CD4-positive, alpha-beta T cell treated with Interleukin-4 for 1 hour (primary cell): ENCODE data around the gene ABCA7.
"Not testable (repeated sequence)": the region's sequence is repeated elsewhere in the genome, so short reads cannot be mapped to it uniquely, and the experiment has no call there.

ENCODE experiments used
- DNase-seq, 2 donors: peaks; one replicate each; pipeline ENCODE4 v3.0.0-alpha.2; 2020 to 2022

ABCA7 gene

DNA sequence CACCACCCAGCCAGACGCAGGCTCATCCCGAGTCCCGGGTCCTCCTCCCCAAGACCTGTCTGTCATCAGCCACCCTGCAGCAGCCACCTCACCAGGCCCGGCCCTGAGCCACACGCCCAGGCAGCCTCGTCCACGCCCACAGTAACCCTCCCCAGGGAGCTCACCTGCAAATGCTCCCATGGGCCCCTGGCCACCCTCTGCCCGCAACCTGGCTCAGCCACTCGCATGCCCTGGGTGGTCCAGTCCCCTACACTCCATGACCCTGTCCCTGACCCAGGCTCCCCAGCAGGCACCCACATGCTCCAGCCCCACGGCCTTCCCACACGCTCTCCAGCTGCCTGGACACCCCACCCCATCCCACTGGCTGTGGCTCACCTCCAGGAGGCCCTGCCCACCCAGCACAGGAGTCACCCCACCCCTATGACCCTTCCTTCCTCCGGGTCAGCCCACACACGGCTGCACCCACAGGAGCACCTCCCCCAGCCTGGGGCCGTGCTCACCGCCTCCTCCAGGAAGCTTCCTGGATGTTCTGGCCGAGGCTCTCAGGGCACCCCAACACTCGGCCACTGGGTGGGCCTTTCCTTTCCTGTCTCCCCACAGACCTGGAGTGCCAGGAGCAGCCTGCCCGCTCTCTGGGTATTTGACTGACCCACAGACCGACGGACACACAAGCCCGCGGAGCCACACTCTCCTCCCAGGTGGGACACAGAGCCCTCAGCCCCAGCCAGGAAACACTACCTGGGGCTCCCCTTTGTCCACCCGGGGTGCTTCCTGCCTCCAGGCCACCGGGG, 22.6 kb upstream of the ABCA7 start:
- no peak for DNase-seq

GRCh38 chr19:1017906-1018305, 22.0 kb upstream of the ABCA7 start:
- no peak for DNase-seq

- no peak for DNase-seq
These were observed 21.5 kb upstream of the ABCA7 start for GRCh38 chr19:1018393-1018792.

- DNase-seq, result no peak
These were observed 20.8 kb upstream of the ABCA7 start for GRCh38 chr19:1018932-1019615.

DNA sequence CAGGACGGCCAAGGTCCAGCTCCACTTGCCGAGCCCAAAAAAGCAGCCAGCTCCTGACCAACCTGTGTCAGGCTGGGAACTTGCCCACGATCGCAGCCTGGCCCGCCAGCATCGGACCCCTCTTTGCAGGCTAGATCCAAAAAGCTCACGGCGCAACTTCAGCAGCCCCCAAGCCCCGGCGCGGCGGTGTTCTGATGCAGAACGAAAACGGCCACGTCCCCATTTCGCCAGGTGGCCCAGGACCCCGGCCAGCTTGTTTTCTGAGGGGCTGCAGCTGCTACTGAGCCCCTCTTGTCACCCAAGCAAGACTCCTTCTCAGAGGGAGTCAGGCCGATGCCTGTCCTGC, 20.3 kb upstream of the ABCA7 start:
- DNase-seq, result no peak

DNA sequence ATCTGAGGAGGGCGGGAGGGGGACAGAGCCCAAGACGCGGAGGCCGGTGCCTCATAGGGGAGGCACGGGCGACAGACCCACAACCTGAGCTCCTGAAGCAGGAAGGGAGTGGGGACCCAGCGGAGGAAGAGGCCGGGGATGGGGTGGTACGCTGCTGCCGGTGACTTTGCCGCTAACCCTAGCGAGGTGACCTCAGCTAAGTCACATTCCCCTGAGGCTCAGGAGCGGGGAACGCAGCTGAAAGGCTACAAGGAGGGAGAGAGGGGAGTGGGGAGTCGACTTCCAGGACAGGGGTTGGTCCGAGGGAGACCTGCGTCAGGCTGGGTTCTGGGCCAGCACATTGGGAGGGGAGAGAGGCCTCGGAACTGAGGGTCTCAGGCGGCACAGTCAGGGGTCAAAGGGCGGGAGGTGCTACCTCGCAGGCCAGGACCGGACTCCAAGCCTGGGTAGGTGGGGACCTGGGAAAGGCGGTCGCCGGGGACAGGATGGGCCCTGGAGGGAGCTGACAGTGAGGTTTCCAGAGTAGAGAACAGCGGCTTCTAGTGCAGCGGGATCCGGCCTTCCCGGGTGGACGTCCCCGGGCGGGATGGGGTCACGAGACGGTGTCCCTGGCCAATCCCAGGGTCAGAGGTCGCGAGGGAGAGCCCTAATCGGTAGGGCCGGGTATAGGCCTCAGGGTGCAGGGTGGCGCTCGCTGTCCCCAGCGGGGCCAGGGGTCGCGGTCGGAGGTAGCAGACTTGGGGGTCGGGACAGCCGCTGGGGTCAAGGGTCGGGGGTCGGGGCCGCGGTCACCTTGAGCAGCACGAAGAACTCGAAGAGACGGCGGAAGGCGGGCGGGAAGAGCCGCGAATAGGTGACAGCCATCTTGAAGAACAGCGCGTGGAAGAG, 19.7 kb upstream of the ABCA7 start:
- no peak for DNase-seq

GRCh38 chr19:1020868-1021425, 19.0 kb upstream of the ABCA7 start, which contains the start of gene TMEM259:
Gene TMEM259, minus strand, starts transcription at chr19:1021123. Its CDS starts 127 bp downstream, at chr19:1020996.
- peak; percentile 97 to 98 for DNase-seq

GRCh38 chr19:1023883-1024188, 16.1 kb upstream of the ABCA7 start:
- not testable (repeated sequence) for DNase-seq

- DNase-seq, result not testable (repeated sequence)
These were observed 14.8 kb upstream of the ABCA7 start for GRCh38 chr19:1025080-1025479.

- DNase-seq, result peak; percentile 49 to 62
These were observed 13.7 kb upstream of the ABCA7 start, which contains the start of gene CNN2 for GRCh38 chr19:1025960-1026782. Gene CNN2, plus strand, starts transcription at chr19:1026608. Its CDS starts 54 bp downstream, at chr19:1026662.

GRCh38 chr19:1026783-1027649, 12.9 kb upstream of the ABCA7 start:
- DNase-seq, result peak; percentile 35 to 40

- peak in 1 of 2 donors; percentile 26 for DNase-seq
These were observed 12.3 kb upstream of the ABCA7 start for GRCh38 chr19:1027650-1028061.

DNA sequence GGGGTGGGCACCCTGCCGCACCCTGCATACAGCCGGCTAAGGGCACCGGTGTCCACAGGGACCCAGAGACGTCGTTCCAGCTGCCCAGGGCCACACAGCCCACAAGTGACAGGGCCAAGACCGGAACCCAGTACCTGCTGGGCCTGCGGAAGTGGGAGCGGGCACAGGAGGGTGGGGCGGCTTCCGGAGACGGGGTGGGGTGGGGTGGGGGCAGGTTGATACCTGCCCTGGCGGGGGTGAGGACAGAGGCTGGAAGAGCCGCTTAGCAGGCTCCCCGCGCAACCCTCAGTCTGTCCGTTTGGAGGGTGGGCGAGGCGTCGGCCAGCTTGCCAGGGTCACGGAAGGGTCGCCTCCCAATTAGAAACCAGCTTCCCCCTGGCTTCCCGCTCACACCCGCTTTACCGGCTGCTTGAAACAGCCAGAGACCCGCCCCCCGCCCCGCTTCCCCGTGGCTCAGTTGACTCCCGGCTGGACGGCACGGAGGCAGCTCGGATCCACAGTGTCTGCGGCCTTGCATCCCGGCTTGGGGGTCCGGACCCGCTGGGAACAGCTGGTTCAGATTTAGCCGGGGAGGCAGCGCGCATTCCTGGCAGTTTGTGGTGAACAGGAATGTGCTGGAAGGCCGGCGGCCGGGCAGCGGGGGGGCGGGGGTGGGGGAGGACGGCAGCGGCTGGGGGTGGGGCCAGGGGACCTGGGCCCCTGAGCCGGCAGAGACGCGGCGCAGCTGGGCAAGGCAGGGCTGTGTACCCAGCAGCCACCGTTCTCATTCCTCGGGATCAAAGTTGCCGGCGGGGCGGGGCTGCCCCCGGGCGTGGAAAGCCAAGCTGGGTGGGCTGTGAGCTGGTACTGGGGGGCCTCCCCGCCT, 11.6 kb upstream of the ABCA7 start:
- peak; percentile 65 to 71 for DNase-seq

GRCh38 chr19:1032264-1032867, 7.5 kb upstream of the ABCA7 start:
- DNase-seq, result no peak

- DNase-seq, result no peak
These were observed 3.8 kb upstream of the ABCA7 start for GRCh38 chr19:1035998-1036621.

DNA sequence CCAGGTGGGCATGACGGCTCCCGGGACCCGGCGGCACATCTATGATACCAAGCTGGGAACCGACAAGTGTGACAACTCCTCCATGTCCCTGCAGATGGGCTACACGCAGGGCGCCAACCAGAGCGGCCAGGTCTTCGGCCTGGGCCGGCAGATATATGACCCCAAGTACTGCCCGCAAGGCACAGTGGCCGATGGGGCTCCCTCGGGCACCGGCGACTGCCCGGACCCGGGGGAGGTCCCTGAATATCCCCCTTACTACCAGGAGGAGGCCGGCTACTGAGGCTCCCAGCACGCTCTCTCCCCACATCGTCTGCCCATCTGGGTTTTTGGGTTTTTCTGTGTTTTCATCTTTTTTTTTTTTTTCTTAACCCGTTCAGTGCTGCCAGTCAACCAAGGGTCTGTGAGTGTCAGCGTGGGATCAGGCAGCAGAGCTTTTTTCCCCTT, 2.3 kb upstream of the ABCA7 start:
- no peak for DNase-seq

DNA sequence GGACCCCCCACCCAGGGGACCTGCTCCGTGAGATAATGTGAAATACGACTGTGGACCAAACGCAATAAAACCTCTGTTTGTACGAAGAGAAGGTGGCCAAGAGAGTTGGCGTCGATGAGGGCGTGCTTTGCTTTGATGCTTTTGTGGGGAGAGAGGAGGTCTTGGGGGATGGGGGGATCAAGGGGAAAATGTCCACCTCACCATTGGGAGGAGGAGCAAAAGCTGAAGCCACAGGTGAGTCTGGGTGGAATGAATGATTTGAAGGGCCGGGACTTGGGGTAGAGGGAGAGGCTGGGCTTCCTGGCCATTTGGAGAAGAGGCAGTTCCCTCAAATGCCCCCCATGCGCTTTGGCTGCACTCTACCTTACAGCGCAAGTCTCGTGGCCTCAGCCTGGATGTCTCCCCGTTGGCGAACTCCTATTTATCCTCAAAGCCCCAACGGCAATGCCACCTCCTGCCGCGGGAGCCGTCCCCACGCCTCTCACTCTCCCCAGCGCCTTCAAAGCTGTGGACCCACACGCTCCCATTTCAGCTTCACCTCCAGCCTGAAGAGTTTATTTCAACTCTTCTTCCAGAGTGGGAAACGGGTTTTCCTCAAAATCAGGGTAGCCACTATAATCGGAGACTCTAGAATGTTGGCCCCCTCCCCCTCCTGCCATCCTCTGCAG, 795 bp upstream of the ABCA7 start:
- DNase-seq, result no peak

- peak; percentile 93 to 94 for DNase-seq
These were observed 767 bp downstream of the ABCA7 start for GRCh38 chr19:1040476-1041271.
